A673 (cell line): ENCODE measurements around the gene LMOD3. TPM values are rescaled to one million over a fixed set of nuclear protein-coding genes. Genes with fewer than 3 reads are reported as not detected.

Source experiments
- BruUV-seq: library from RNA; stranded (reverse); fragments of 400-500 nt; replicated peaks from 2 replicates; lab custom pipeline; 2021; lab: Mats Ljungman, UMichigan
- CTCF ChIA-PET: fragments of 300-600 bp; sonication (Branson Sonifier 250); formaldehyde crosslinking; loops from one replicate; lab custom pipeline; 2022; ENCODE audit warnings: antibody characterized with exemption; lab: Charles Lee
- POLR2A ChIA-PET: fragments of 300-600 bp; sonication (Branson Sonifier 250); formaldehyde crosslinking; loops from one replicate; lab custom pipeline; 2022; ENCODE audit warnings: antibody characterized with exemption; ENCODE audit not compliant: low non-redundant PET; lab: Charles Lee
- DNase-seq: peaks from one replicate; pipeline ENCODE4 v3.0.0-alpha.2; 2015; ENCODE audit warnings: low spot score
- H3K27ac ChIP-seq: fragments of 200-600 bp; sonication (generic); 2 replicates; pipeline ENCODE4 v1.5.1; 2016; ENCODE audit warnings: mixed run types, low read depth, mild to moderate bottlenecking, mixed read lengths, antibody characterized with exemption, low read length; ENCODE audit not compliant: poor library complexity, severe bottlenecking
- H3K27me3 ChIP-seq: fragments of 200-600 bp; sonication (generic); replicated peaks from 2 replicates; pipeline ENCODE4 v1.6.1; 2017; ENCODE audit warnings: mixed run types, low read depth, mild to moderate bottlenecking, mixed read lengths, antibody characterized with exemption, low read length; ENCODE audit not compliant: insufficient read depth, poor library complexity
- H3K36me3 ChIP-seq: fragments of 200-600 bp; sonication (generic); 2 replicates; pipeline ENCODE4 v1.6.1; 2016; ENCODE audit warnings: mixed run types, mild to moderate bottlenecking, mixed read lengths, antibody characterized with exemption, low read length; ENCODE audit not compliant: insufficient read depth, poor library complexity, severe bottlenecking
- H3K4me1 ChIP-seq: fragments of 200-600 bp; sonication (generic); 2 replicates; pipeline ENCODE4 v1.6.1; 2017; ENCODE audit warnings: mixed run types, mild to moderate bottlenecking, mixed read lengths, antibody characterized with exemption, low read length; ENCODE audit not compliant: insufficient read depth, poor library complexity, severe bottlenecking
- H3K4me3 ChIP-seq: fragments of 200-600 bp; sonication (generic); 2 replicates; pipeline ENCODE4 v1.5.1; 2016; ENCODE audit warnings: low read depth, mixed run types, mild to moderate bottlenecking, mixed read lengths, low read length; ENCODE audit not compliant: poor library complexity, severe bottlenecking
- H3K9me3 ChIP-seq: fragments of 200-600 bp; sonication (generic); 2 replicates; pipeline ENCODE4 v1.6.1; 2016; ENCODE audit warnings: mixed run types, low read depth, mild to moderate bottlenecking, mixed read lengths, antibody characterized with exemption, low read length; ENCODE audit not compliant: poor library complexity, severe bottlenecking
- CTCF ChIP-seq: fragments of 300-800, 200-600 bp; sonication (generic); conservative IDR thresholded peaks from 2 replicates; pipeline ENCODE4 v1.5.1; 2017; ENCODE audit warnings: low read depth, mild to moderate bottlenecking, antibody characterized with exemption, low read length, moderate library complexity, mixed read lengths
- EZH2 ChIP-seq: fragments of 200-600 bp; sonication (generic); IDR thresholded peaks from 2 replicates; pipeline ENCODE4 v1.6.1; 2017; ENCODE audit warnings: borderline replicate concordance, low read depth, mild to moderate bottlenecking, mixed read lengths, antibody characterized with exemption, low read length; ENCODE audit not compliant: poor library complexity, severe bottlenecking
- intact Hi-C: fragments of 100-400 bp; cut with micrococcal nuclease; formaldehyde crosslinking; loops from one replicate; pipeline ENCODE4 v1.10.0; 2022; ENCODE audit not compliant: unreplicated experiment
- total RNA-seq: library from RNA; stranded (reverse); gene quantifications from 2 replicates; pipeline ENCODE4 v1.2.3, GENCODE V29; 2021

LMOD3 gene
- total RNA-seq, 1 experiment from 2014 or later: not detected

GRCh38 chr3:69145688-69146087, 23.3 kb upstream of the LMOD3 start:
- Histone ChIP-seq H3K4me1 (no peaks in the 10 kb centered on the region), H3K4me3 (no peak overlapping the region), H3K27ac (no peak overlapping the region), H3K27me3 (no peaks in the 10 kb centered on the region), H3K36me3 (no peaks in the 10 kb centered on the region), H3K9me3 (no peaks in the 10 kb centered on the region)
- intact Hi-C loops: no loop called here
- ChIA-PET CTCF (no interaction called here), POLR2A (no interaction called here)
- no peak for DNase-seq
- TF ChIP-seq CTCF (no peak), EZH2 (no peak)
- no TSS peak for BruUV-seq

DNA sequence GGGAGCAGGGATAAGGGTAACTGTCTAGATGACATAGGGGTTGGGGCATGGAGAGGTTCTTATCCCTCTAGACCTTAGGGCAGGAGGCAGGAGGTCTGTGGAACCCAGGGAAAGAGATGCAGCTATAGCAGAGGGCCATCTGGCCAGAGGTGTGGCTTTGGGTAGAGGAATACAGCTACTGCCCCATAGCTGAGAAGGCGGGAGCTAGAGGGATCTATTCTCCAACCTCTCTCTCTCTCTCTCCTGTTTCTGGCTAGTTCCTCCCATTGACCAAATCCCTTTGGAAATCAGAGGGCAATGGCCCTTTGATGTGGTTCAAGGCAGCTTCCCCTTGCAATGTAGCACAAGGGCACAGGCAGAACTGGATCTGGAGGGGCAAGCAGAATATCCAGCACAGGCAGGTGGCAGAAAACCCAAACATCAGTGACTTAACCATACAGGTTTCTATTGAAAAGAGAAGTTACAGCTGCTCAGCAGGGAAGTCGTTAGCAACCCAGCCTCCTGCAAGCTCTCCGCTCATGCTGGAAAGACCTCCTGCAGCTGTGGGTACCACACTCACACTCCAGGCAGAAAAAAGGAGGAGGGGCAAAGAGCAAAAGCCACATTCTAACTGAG, 22.3 kb upstream of the LMOD3 start:
- intact Hi-C loops: no loop called here
- no peaks in the 10 kb centered on the region for H3K4me1 ChIP-seq
- ChIA-PET CTCF (no interaction called here), POLR2A (no interaction called here)
- no peaks in the 10 kb centered on the region for H3K36me3 ChIP-seq
- H3K9me3 ChIP-seq: no peaks in the 10 kb centered on the region
- no TSS peak for BruUV-seq
- no peaks in the 10 kb centered on the region for H3K27me3 ChIP-seq
- H3K27ac ChIP-seq: no peak overlapping the region
- no peak overlapping the region for H3K4me3 ChIP-seq
- TF ChIP-seq CTCF: no peak
- TF ChIP-seq EZH2: no peak
- no peak for DNase-seq

DNA sequence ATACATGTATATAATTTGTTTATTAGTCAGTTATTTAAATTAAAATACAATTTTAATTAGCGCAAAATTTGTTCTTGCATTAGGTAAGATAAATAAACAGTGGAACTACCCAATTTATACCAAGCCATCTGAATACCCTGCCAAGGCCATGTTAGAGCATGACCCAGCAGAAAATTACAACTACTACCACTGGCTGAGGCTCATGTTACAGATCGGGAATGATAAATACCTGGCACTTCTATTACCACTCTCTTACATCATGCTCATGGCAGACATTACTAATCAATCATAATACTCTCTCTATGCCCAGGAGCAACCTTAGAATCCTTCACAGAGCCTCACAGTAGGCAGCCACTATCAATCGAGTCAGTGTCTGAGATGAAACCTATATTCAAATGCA, 21.2 kb upstream of the LMOD3 start:
- H3K36me3 ChIP-seq: no peaks in the 10 kb centered on the region
- CTCF ChIA-PET: no interaction called here
- intact Hi-C loops: no loop called here
- no peak overlapping the region for H3K27ac ChIP-seq
- TF ChIP-seq EZH2 (no peak), CTCF (no peak)
- H3K4me1 ChIP-seq: no peaks in the 10 kb centered on the region
- H3K4me3 ChIP-seq: no peak overlapping the region
- POLR2A ChIA-PET: no interaction called here
- no peaks in the 10 kb centered on the region for H3K27me3 ChIP-seq
- peak; percentile 11 for DNase-seq
- BruUV-seq: no TSS peak
- H3K9me3 ChIP-seq: no peaks in the 10 kb centered on the region
